MCF 10A (cell line): ENCODE results near the gene NFILZ. TPM values are rescaled to one million over a fixed set of nuclear protein-coding genes. Genes with fewer than 3 reads are reported as not detected.

Experiments used
- total RNA-seq: library from RNA; stranded (reverse); gene quantifications from 2 replicates; pipeline ENCODE4 v1.2.3, GENCODE V29; 2022

NFILZ gene
- total RNA-seq, 1 experiment from 2014 or later: not detected

Other genes starting within 250 kb of the NFILZ start
- gene RAB11B, start 240.3 kb upstream of the NFILZ start, total RNA-seq: 67.2 and 73.3 TPM in 2 replicates
- 8.3 and 11.5 TPM in 2 replicates for gene MARCHF2, start 217.3 kb upstream of the NFILZ start, total RNA-seq
- gene HNRNPM, start 185.7 kb upstream of the NFILZ start, total RNA-seq: 149 and 161 TPM in 2 replicates
- gene PRAM1, start 128.0 kb upstream of the NFILZ start, total RNA-seq: 0.15 TPM in 1 of 2 replicates, not detected in the other
- 16.3 and 27.2 TPM in 2 replicates for gene ZNF414, start 116.5 kb upstream of the NFILZ start, total RNA-seq
- gene MYO1F, start 53.2 kb upstream of the NFILZ start, total RNA-seq: 0.16 and 0.27 TPM in 2 replicates
- not detected in 2 replicates for gene ADAMTS10, start 19.9 kb upstream of the NFILZ start, total RNA-seq
- gene ACTL9, start 68.2 kb downstream of the NFILZ start, total RNA-seq: not detected in 2 replicates
- gene OR2Z1, start 91.0 kb downstream of the NFILZ start, total RNA-seq: not detected in 2 replicates
- 34.1 and 36.5 TPM in 2 replicates for gene ZNF558, start 201.7 kb downstream of the NFILZ start, total RNA-seq
- gene MBD3L1, start 201.7 kb downstream of the NFILZ start, total RNA-seq: not detected in 2 replicates